AG04449 (cell line): ENCODE measurements around the gene SLIT3.

ENCODE experiments used
- CTCF ChIA-PET: fragments of 350-600 bp; formaldehyde crosslinking; extraction: SDS; loops from one replicate; lab custom pipeline; 2021; ENCODE audit warnings: antibody characterized with exemption; lab: Yijun Ruan, JAX
- POLR2A ChIA-PET: fragments of 400-600, 350-600 bp; formaldehyde crosslinking; extraction: SDS; loops from one replicate; lab custom pipeline; 2020; ENCODE audit warnings: antibody characterized with exemption, inconsistent platforms; lab: Yijun Ruan, JAX
- DNase-seq: peaks from one replicate; pipeline ENCODE4 v3.0.0-alpha.2; 2010; ENCODE audit warnings: low read depth, low spot score
- H3K4me3 ChIP-seq: 2 replicates; pipeline ENCODE4 v1.5.1; 2011; ENCODE audit warnings: low read depth, mild to moderate bottlenecking, control low read depth, low read length
- TF ChIP-seq, protein P1 (sequence below): IDR thresholded peaks from one replicate; pipeline ENCODE4 v1.5.1; 2011; ENCODE audit warnings: mild to moderate bottlenecking, moderate library complexity, low read length, control low read depth, inconsistent platforms; ENCODE audit not compliant: insufficient read depth; ENCODE audit errors: missing control alignments

The SLIT3 gene

DNA sequence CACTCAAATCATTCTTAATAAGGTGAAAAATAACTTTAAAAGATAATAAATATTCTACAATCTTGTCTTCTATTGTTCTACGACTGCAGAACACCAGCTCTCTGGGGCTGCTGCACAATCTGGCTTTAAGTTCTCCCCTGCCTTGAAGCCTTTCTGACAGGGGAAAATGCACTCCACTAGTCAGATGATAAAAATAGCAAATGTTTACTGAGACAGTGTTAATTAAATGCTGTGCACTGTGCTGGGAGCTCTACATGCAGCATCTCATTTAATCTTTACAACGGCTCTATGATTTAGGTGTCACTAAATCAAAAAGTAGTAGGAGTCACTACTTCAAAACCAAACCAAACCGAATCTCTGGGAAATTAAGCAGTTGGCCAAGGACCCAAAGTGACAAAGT is 132.7 kb downstream of the SLIT3 start:
- TF ChIP-seq, protein P1, sequence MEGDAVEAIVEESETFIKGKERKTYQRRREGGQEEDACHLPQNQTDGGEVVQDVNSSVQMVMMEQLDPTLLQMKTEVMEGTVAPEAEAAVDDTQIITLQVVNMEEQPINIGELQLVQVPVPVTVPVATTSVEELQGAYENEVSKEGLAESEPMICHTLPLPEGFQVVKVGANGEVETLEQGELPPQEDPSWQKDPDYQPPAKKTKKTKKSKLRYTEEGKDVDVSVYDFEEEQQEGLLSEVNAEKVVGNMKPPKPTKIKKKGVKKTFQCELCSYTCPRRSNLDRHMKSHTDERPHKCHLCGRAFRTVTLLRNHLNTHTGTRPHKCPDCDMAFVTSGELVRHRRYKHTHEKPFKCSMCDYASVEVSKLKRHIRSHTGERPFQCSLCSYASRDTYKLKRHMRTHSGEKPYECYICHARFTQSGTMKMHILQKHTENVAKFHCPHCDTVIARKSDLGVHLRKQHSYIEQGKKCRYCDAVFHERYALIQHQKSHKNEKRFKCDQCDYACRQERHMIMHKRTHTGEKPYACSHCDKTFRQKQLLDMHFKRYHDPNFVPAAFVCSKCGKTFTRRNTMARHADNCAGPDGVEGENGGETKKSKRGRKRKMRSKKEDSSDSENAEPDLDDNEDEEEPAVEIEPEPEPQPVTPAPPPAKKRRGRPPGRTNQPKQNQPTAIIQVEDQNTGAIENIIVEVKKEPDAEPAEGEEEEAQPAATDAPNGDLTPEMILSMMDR = no peak
- DNase-seq = no peak
- CTCF ChIA-PET = interaction anchor here (1.0 kb wide), 1 partner anchor 180 kb away, joined by 3 read pairs; no protein-coding TSS in a partner anchor
- H3K4me3 ChIP-seq = no peak overlapping the region
- POLR2A ChIA-PET = no interaction called here

DNA sequence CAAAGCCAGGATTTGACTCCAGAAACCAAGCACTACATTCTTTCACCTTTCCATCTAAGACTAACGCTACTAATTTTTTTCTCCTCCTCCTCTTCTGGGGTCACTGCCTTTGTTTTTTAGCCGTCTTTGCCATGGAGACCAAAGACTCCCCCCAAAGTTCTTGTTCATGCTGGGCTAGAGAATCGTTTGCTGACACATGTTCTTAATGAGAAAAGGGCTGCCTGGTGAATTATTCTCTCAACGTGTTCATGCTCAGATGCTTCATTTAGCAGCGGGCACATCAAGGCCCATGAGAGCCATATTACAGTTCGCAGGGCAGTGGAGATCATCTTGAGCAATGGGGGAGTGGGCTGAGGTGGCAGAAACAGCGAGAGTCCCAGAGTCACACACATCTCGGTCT is 134.9 kb downstream of the SLIT3 start:
- POLR2A ChIA-PET = no interaction called here
- TF ChIP-seq, protein P1 = no peak
- no peak for DNase-seq
- CTCF ChIA-PET = no interaction called here
- H3K4me3 ChIP-seq = no peak overlapping the region

DNA sequence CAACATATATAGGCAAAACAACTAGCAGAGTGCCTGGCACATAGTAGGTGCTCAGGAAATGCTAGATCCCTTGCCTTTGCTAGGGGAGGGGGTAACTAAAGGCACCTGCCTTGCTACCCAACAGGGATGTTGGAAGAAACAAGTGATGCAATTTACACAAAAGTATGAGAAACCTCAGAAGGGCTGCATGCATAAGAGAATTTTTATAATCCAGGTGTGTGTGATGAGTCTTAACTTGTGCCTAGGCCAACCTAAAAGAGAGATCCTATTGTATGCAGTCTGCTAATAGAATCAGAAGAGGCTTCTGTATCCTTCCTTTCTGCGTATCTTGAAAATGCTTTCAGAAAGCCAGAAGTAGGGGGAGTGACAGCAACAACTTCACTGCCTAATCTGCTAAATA is 135.9 kb downstream of the SLIT3 start:
- CTCF ChIA-PET = no interaction called here
- H3K4me3 ChIP-seq = no peak overlapping the region
- DNase-seq = no peak
- POLR2A ChIA-PET = no interaction called here
- TF ChIP-seq, protein P1 = no peak

DNA sequence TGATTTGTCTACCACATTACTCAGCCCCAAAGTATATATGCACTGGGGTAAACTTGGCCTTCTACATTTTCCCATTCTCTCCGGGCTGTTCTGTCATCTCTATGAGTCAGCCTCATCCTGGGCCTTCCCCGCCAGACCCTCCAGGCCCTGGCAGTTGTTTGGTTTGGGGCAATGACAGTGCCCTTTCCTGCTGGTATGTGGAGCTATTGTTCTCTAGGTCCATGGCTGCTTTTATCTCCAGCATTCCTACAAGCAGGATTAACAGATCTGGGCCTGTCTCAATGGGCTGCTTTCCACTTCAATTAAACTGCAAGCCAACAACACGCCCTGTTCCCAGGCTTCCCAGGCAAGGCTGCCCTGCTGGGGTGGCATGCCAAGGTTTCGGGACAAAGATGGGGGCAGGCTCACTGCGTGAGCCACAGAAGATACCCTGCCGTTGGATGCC is 136.4 kb downstream of the SLIT3 start:
- POLR2A ChIA-PET = no interaction called here
- TF ChIP-seq, protein P1 = no peak
- DNase-seq = no peak
- no peak overlapping the region for H3K4me3 ChIP-seq
- CTCF ChIA-PET = interaction anchor here (1.2 kb wide), 1 partner anchor 8 kb away, joined by 3 read pairs; no protein-coding TSS in a partner anchor

DNA sequence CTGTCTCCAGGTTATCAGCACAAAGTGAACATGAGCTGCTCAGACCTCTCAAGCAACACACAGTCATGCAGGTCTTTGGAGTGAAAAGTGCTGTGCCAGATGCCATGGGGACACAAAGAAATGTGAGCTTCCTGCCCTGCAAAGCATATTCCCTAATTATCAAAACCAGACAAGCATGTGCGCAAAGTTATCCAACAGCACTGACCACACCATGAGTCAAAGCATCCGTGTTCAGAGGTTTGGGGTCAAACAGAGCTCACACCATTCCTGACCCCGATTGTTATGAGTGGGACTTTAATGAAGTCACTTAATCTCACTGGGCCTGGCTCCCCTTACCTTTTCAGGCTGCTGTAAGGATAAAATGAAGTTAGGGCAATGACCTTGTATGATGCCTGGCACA is 138.5 kb downstream of the SLIT3 start:
- TF ChIP-seq, protein P1 = no peak
- CTCF ChIA-PET = no interaction called here
- no peak for DNase-seq
- no peak overlapping the region for H3K4me3 ChIP-seq
- POLR2A ChIA-PET = interaction anchor here (0.9 kb wide), 1 partner anchor 21 kb away, joined by 4 read pairs; no protein-coding TSS in a partner anchor

DNA sequence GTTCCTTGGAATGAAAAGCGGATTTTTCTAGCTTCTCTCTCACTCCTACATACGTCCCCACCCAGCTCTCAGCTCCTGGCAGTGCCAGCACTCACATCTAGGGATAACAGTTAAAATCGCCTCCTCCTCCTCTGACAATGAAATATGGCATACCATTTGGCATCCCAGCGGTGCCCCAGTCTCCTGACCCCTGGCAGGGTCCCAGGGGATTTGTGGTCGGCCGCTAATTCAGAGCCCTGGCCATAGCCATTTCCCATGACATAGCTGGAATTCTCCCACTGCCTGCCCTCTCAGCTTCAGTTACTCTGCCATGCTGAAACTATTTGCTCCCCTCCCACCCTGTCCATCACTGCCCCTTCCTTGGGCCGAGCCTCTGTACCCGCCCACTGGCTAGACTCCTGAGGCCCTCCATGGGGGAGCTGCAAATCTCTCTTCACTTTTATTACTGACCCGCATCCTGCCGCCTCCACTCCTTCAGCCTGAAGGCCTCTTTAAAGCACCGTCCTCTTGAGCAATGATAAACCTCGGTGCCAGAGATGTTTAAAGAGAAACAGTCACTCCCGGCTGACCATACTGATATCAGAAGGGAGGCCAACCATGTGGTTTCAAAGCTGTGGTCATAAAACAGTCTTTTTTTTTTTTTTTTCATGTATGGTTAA is 139.8 kb downstream of the SLIT3 start:
- TF ChIP-seq, protein P1 = no peak
- no peak overlapping the region for H3K4me3 ChIP-seq
- ChIA-PET CTCF (interaction anchor here (0.7 to 1.4 kb wide), 12 partner anchors 10 to 420 kb away, joined by 3 to 7 read pairs (median 4); no protein-coding TSS in a partner anchor), POLR2A (interaction anchor here (0.7 to 1.4 kb wide), 5 partner anchors 23 to 190 kb away, joined by 3 to 6 read pairs (median 4); partner anchors contain the start of gene SLIT3)
- peak; percentile 85 for DNase-seq
